Measurements from ENCODE around the gene ZNF423.

Gene ZNF423

GRCh38 chr16:49849754-49850108 lies 6.2 kb downstream of the ZNF423 start:
- no peak for DNase-seq

- no peak for DNase-seq
Observed at GRCh38 chr16:49849037-49849753, 6.7 kb downstream of the ZNF423 start.

GRCh38 chr16:49848530-49848929 lies 7.4 kb downstream of the ZNF423 start:
- DNase-seq: no peak

GRCh38 chr16:49846800-49847199 lies 9.1 kb downstream of the ZNF423 start:
- DNase-seq: no peak

- DNase-seq: no peak
Observed at GRCh38 chr16:49844359-49844758, 11.6 kb downstream of the ZNF423 start.

GRCh38 chr16:49843758-49844157 lies 12.2 kb downstream of the ZNF423 start:
- no peak for DNase-seq

GRCh38 chr16:49842972-49843371 lies 12.9 kb downstream of the ZNF423 start:
- DNase-seq: no peak

- DNase-seq: peak in 2 of 56 donors; percentile 18 to 39
Observed at GRCh38 chr16:49839017-49839825, 16.7 kb downstream of the ZNF423 start.

- peak in 5 of 56 donors; percentile 8 to 59 (median 27) for DNase-seq
Observed at GRCh38 chr16:49838441-49839016, 17.4 kb downstream of the ZNF423 start.

- DNase-seq: no peak
Observed at GRCh38 chr16:49837688-49838410, 18.1 kb downstream of the ZNF423 start.

- peak in 5 of 56 donors; percentile 21 to 40 (median 37) for DNase-seq
Observed at GRCh38 chr16:49836668-49837067, 19.2 kb downstream of the ZNF423 start.

- no peak for DNase-seq
Observed at GRCh38 chr16:49836218-49836617, 19.7 kb downstream of the ZNF423 start.

- DNase-seq: peak in 5 of 56 donors; percentile 13 to 54 (median 27)
Observed at GRCh38 chr16:49835161-49835777, 20.6 kb downstream of the ZNF423 start.

GRCh38 chr16:49834531-49835151 lies 21.3 kb downstream of the ZNF423 start:
- peak in 51 of 56 donors; percentile 19 to 86 (median 62) for DNase-seq

GRCh38 chr16:49833796-49834530 lies 21.9 kb downstream of the ZNF423 start:
- peak in 39 of 56 donors; percentile 5 to 76 (median 42) for DNase-seq

- peak in 14 of 56 donors; percentile 12 to 50 (median 22) for DNase-seq
Observed at GRCh38 chr16:49833085-49833484, 22.8 kb downstream of the ZNF423 start.

GRCh38 chr16:49832177-49832576 lies 23.7 kb downstream of the ZNF423 start:
- DNase-seq: no peak

GRCh38 chr16:49830873-49831272 lies 25.0 kb downstream of the ZNF423 start:
- DNase-seq: no peak

- no peak for DNase-seq
Observed at GRCh38 chr16:49828533-49829267, 27.2 kb downstream of the ZNF423 start.

All from nucleus accumbens (tissue), 56 donors.